ENCODE data around the gene TBC1D1. TPM values are rescaled to one million over a fixed set of nuclear protein-coding genes. Genes with fewer than 3 reads are reported as not detected.

TBC1D1 gene
- total RNA-seq, 1 donor, result 66.6 TPM

- no peak for DNase-seq (ENCODE audit: insufficient read length, low spot score, missing footprints)
- Histone ChIP-seq H3K27ac (ENCODE audit: low read depth, low read length) (no peak overlapping the region), H4K20me1 (ENCODE audit: insufficient read depth, low read length) (peaks cover 2% of the 10 kb centered on the region), H3K4me1 (ENCODE audit: insufficient read depth, low read length) (peaks cover 28% of the 10 kb centered on the region), H3K79me2 (ENCODE audit: insufficient read depth, low read length) (peaks cover 75% of the 10 kb centered on the region), H3K9me3 (ENCODE audit: low read depth, low read length) (no peaks in the 10 kb centered on the region), H3K4me2 (ENCODE audit: insufficient read depth, low read length) (no peak overlapping the region), H2AFZ (ENCODE audit: low read length) (no peak overlapping the region), H3K36me3 (ENCODE audit: insufficient read depth, low read length) (no peaks in the 10 kb centered on the region), H3K4me3 (ENCODE audit: insufficient read depth, low read length) (no peak overlapping the region), H3K27me3 (ENCODE audit: insufficient read depth, low read length) (no peaks in the 10 kb centered on the region)
- no peak for TF ChIP-seq CTCF (IDR thresholded peaks at IDR 0.05; ENCODE audit: extremely low read depth, low read depth, low read length)
Measured at GRCh38 chr4:37981425-37981824, 90.5 kb downstream of the TBC1D1 start.

- Histone ChIP-seq H3K9me3 (ENCODE audit: low read depth, low read length) (no peaks in the 10 kb centered on the region), H3K27ac (ENCODE audit: low read depth, low read length) (no peak overlapping the region), H3K4me2 (ENCODE audit: insufficient read depth, low read length) (peak overlapping the region; percentile 8)
Measured at GRCh38 chr4:37981844-37982720, 91.2 kb downstream of the TBC1D1 start.

GRCh38 chr4:37982736-37983135, 91.9 kb downstream of the TBC1D1 start:
- Histone ChIP-seq H3K79me2 (ENCODE audit: insufficient read depth, low read length) (peaks cover 88% of the 10 kb centered on the region), H4K20me1 (ENCODE audit: insufficient read depth, low read length) (peaks cover 2% of the 10 kb centered on the region), H3K27ac (ENCODE audit: low read depth, low read length) (peak overlapping the region; percentile 23), H2AFZ (ENCODE audit: low read length) (no peak overlapping the region), H3K4me1 (ENCODE audit: insufficient read depth, low read length) (peaks cover 28% of the 10 kb centered on the region), H3K27me3 (ENCODE audit: insufficient read depth, low read length) (no peaks in the 10 kb centered on the region), H3K4me3 (ENCODE audit: insufficient read depth, low read length) (no peak overlapping the region), H3K4me2 (ENCODE audit: insufficient read depth, low read length) (peak overlapping the region; percentile 8), H3K9me3 (ENCODE audit: low read depth, low read length) (no peaks in the 10 kb centered on the region), H3K36me3 (ENCODE audit: insufficient read depth, low read length) (no peaks in the 10 kb centered on the region)
- no peak for DNase-seq (ENCODE audit: insufficient read length, low spot score, missing footprints)
- no peak for TF ChIP-seq CTCF (IDR thresholded peaks at IDR 0.05; ENCODE audit: extremely low read depth, low read depth, low read length)

More at GRCh38 chr4:37981844-37982720, 91.2 kb downstream of the TBC1D1 start:
- Histone ChIP-seq H3K4me3 (ENCODE audit: insufficient read depth, low read length) (no peak overlapping the region), H3K79me2 (ENCODE audit: insufficient read depth, low read length) (peaks cover 82% of the 10 kb centered on the region), H4K20me1 (ENCODE audit: insufficient read depth, low read length) (peaks cover 2% of the 10 kb centered on the region), H3K27me3 (ENCODE audit: insufficient read depth, low read length) (no peaks in the 10 kb centered on the region), H2AFZ (ENCODE audit: low read length) (no peak overlapping the region), H3K36me3 (ENCODE audit: insufficient read depth, low read length) (no peaks in the 10 kb centered on the region), H3K4me1 (ENCODE audit: insufficient read depth, low read length) (peaks cover 28% of the 10 kb centered on the region)
- no peak for DNase-seq (ENCODE audit: insufficient read length, low spot score, missing footprints)
- no peak for TF ChIP-seq CTCF (IDR thresholded peaks at IDR 0.05; ENCODE audit: extremely low read depth, low read depth, low read length)

- Histone ChIP-seq H2AFZ (ENCODE audit: low read length) (no peak overlapping the region), H3K9me3 (ENCODE audit: low read depth, low read length) (no peaks in the 10 kb centered on the region), H3K36me3 (ENCODE audit: insufficient read depth, low read length) (no peaks in the 10 kb centered on the region), H4K20me1 (ENCODE audit: insufficient read depth, low read length) (peaks cover 2% of the 10 kb centered on the region), H3K27me3 (ENCODE audit: insufficient read depth, low read length) (no peaks in the 10 kb centered on the region), H3K27ac (ENCODE audit: low read depth, low read length) (no peak overlapping the region), H3K4me1 (ENCODE audit: insufficient read depth, low read length) (peaks cover 17% of the 10 kb centered on the region), H3K4me2 (ENCODE audit: insufficient read depth, low read length) (no peak overlapping the region), H3K79me2 (ENCODE audit: insufficient read depth, low read length) (peaks cover 91% of the 10 kb centered on the region), H3K4me3 (ENCODE audit: insufficient read depth, low read length) (no peak overlapping the region)
- no peak for DNase-seq (ENCODE audit: insufficient read length, low spot score, missing footprints)
- TF ChIP-seq CTCF (IDR thresholded peaks at IDR 0.05; ENCODE audit: extremely low read depth, low read depth, low read length), result no peak
Measured at GRCh38 chr4:37983951-37984350, 93.1 kb downstream of the TBC1D1 start.

All from osteoblast (primary cell).